ENCODE data around the gene ATP4A. TPM values are rescaled to one million over a fixed set of nuclear protein-coding genes. Genes with fewer than 3 reads are reported as not detected.

ATP4A gene
- total and polyA plus RNA-seq, 9 of the 15 experiments (the other 6 are each of a cell fraction or from before 2014, with no cell fraction given) = 0.15 TPM; not detected in 8

GRCh38 chr19:35542209-35542608 lies 21.2 kb downstream of the ATP4A start:
- Histone ChIP-seq H3K9me1 (ENCODE audit: control insufficient read depth, insufficient read depth, low read length) (peaks cover 7% of the 10 kb centered on the region), H3K27ac (ENCODE audit: extremely low read depth, low read depth, low read length) (no peak overlapping the region), H3K4me2 (ENCODE audit: insufficient read depth, low read length) (no peak overlapping the region), H2AFZ (ENCODE audit: low read depth, low read length) (no peak overlapping the region), H3K9me3 (replicated peaks; ENCODE audit: control insufficient read depth, insufficient read depth, low read depth, low read length) (no peaks in the 10 kb centered on the region), H3K36me3 (ENCODE audit: control insufficient read depth, insufficient read depth, low read length) (peaks cover 36% of the 10 kb centered on the region; the same call in 2 of the 3 replicates), H3K27me3 (ENCODE audit: control insufficient read depth in 2 of 2, insufficient read depth in 2 of 2, low read length in 2 of 2) (no peaks in the 10 kb centered on the region), H3K9ac (ENCODE audit: insufficient read depth in 1 of 2, low read depth in 2 of 2, low read length in 2 of 2) (peak overlapping the region in 1 of 2 experiments; percentile 55; a peak in 1 of 4 replicates), H3K79me2 (ENCODE audit: control insufficient read depth, insufficient read depth, low read length) (peaks cover 36% of the 10 kb centered on the region), H3K4me1 (replicated peaks in 1 of 2; ENCODE audit: control insufficient read depth in 2 of 2, insufficient read depth in 2 of 2, low read length in 2 of 2) (peaks cover 16 to 32% of the 10 kb centered on the region in 2 experiments; a peak in 4 of 5 replicates), H4K20me1 (replicated peaks; ENCODE audit: control insufficient read depth, insufficient read depth, low read length) (no peaks in the 10 kb centered on the region), H3K4me3 (no peak overlapping the region)
- DNase-seq (ENCODE audit: extremely low read depth in 1 of 4, low spot score in 3 of 4) (no peak), FAIRE-seq (no peak), ATAC-seq (no peak)
- ChIA-PET POLR2A (no interaction called here), CTCF (ENCODE audit: low intra/inter-chr PET ratio) (no interaction called here)
- TF ChIP-seq POLR2G (IDR thresholded peaks at IDR 0.05; ENCODE audit: low read depth, low read length) (0 out of 2 replicates have a peak, but pooled peaks have one; percentile 18), RFX5 (IDR thresholded peaks at IDR 0.05; ENCODE audit: low read depth, low read length) (no peak), RBFOX2 (IDR thresholded peaks at IDR 0.05; ENCODE audit: low read depth, low read length) (0 out of 2 replicates have a peak, but pooled peaks have one; percentile 15), SNRNP70 (optimal IDR thresholded peaks at IDR 0.05; ENCODE audit: low read depth, low read length) (no peak)
- TF ChIP-seq, protein P1, sequence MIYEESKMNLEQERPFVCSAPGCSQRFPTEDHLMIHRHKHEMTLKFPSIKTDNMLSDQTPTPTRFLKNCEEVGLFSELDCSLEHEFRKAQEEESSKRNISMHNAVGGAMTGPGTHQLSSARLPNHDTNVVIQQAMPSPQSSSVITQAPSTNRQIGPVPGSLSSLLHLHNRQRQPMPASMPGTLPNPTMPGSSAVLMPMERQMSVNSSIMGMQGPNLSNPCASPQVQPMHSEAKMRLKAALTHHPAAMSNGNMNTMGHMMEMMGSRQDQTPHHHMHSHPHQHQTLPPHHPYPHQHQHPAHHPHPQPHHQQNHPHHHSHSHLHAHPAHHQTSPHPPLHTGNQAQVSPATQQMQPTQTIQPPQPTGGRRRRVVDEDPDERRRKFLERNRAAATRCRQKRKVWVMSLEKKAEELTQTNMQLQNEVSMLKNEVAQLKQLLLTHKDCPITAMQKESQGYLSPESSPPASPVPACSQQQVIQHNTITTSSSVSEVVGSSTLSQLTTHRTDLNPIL (CRISPR knock-in tag; IDR thresholded peaks at IDR 0.05) = no peak
- TF ChIP-seq, protein P2, sequence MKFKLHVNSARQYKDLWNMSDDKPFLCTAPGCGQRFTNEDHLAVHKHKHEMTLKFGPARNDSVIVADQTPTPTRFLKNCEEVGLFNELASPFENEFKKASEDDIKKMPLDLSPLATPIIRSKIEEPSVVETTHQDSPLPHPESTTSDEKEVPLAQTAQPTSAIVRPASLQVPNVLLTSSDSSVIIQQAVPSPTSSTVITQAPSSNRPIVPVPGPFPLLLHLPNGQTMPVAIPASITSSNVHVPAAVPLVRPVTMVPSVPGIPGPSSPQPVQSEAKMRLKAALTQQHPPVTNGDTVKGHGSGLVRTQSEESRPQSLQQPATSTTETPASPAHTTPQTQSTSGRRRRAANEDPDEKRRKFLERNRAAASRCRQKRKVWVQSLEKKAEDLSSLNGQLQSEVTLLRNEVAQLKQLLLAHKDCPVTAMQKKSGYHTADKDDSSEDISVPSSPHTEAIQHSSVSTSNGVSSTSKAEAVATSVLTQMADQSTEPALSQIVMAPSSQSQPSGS (CRISPR knock-in tag; IDR thresholded peaks at IDR 0.05) = no peak
- BruUV-seq (replicated peaks) = no TSS peak
- in situ Hi-C loops (cut with MboI) = no loop called here
- intact Hi-C loops (cut with micrococcal nuclease) = no loop called here
- WGBS (ENCODE audit: insufficient coverage, low coverage, missing lambda C conversion rate) = 97% methylated on average over 9 of the region's 11 CpGs

Data from K562 (cell line).